Tibial nerve (tissue), 4 donors: ENCODE data around the gene LRFN4. TPM values are rescaled to one million over a fixed set of nuclear protein-coding genes. Genes with fewer than 3 reads are reported as not detected.

Experiments used
- DNase-seq, 2 donors: peaks; one replicate each; pipeline ENCODE4 v3.0.0-alpha.2; 2019; ENCODE audit warnings: low spot score in 2 of 2
- H3K27ac ChIP-seq, 4 donors: fragments of 200-600 bp; sonication (generic) in 3 of 4; one replicate each; pipeline ENCODE4 v1.5.1; 2017 to 2019; ENCODE audit warnings: mild to moderate bottlenecking in 1 of 4
- H3K27me3 ChIP-seq, 2 donors: fragments of 200-600 bp; sonication (generic) in 1 of 2; one replicate each; pipeline versions ENCODE4 v1.5.1 to v1.6.0; 2017 to 2019
- H3K36me3 ChIP-seq, 3 donors: fragments of 200-600 bp; sonication (generic); one replicate each; pipeline ENCODE4 v1.5.1; 2018 to 2019
- H3K4me1 ChIP-seq, 4 donors: fragments of 200-600 bp; sonication (generic) in 3 of 4; one replicate each; pipeline ENCODE4 v1.5.1; 2017 to 2019
- H3K4me3 ChIP-seq, 4 donors: fragments of 200-600 bp; sonication (generic) in 3 of 4; one replicate each; pipeline ENCODE4 v1.5.1; 2017 to 2019; ENCODE audit warnings: mild to moderate bottlenecking in 1 of 4, moderate library complexity in 1 of 4
- H3K9me3 ChIP-seq, 4 donors: fragments of 200-600 bp; sonication (generic) in 3 of 4; one replicate each; pipeline ENCODE4 v1.5.1; 2017 to 2019
- CTCF ChIP-seq, 5 experiments: fragments of 200-600 bp in 3 of 5; fragments of 450-650 bp in 2 of 5; sonication (generic) in 3 of 5; IDR thresholded peaks; one replicate each; pipeline ENCODE4 v1.5.1; 2016 to 2019; ENCODE audit warnings: antibody characterized with exemption in 5 of 5, mild to moderate bottlenecking in 3 of 5, moderate library complexity in 2 of 5
- EP300 ChIP-seq, 2 donors: sonication (generic); formaldehyde crosslinking; IDR thresholded peaks; one replicate each; pipeline ENCODE4 v1.6.1; 2017; ENCODE audit warnings: antibody characterized with exemption in 2 of 2, mild to moderate bottlenecking in 1 of 2
- POLR2A ChIP-seq, 2 donors: fragments of 450-650 bp; IDR thresholded peaks; one replicate each; pipeline ENCODE4 v1.6.1; 2017; ENCODE audit warnings: antibody characterized with exemption in 2 of 2, mild to moderate bottlenecking in 2 of 2, moderate library complexity in 2 of 2
- WGBS, 2 donors: methylation state at CpG; one replicate each; pipeline ENCODE4 v1.1.5; 2018; 5-methylcytosine and 5-hydroxymethylcytosine counted together
- total RNA-seq, 4 donors: library from RNA; depleted of rRNA; stranded (reverse); fragments of >200 nt; gene quantifications; one replicate each; pipeline ENCODE4 v1.1.0, GENCODE V29; 2016

Gene LRFN4
- total RNA-seq, 4 donors from 2014 or later, result 9.4 to 17.1 (median 14.0) TPM

- TF ChIP-seq POLR2A (IDR thresholded peaks at IDR 0.05), result no peak
- peak; percentile 63 to 78 (median 63) for TF ChIP-seq CTCF (IDR thresholded peaks at IDR 0.05)
- peak in 1 of 2 donors; percentile 43 for TF ChIP-seq EP300 (IDR thresholded peaks at IDR 0.05)
- WGBS, 2 donors, result 40 to 45% methylated on average over 29 of the region's 29 CpGs
- peak overlapping the region in 2 of 4 donors; percentile 5 to 25 for H3K4me3 ChIP-seq
- no peak for DNase-seq
- H3K36me3 ChIP-seq, result no peaks in the 10 kb centered on the region
- H3K27me3 ChIP-seq, result no peaks in the 10 kb centered on the region
- H3K4me1 ChIP-seq, result peaks cover 0 to 67% (median 31%) of the 10 kb centered on the region in 4 donors
- no peaks in the 10 kb centered on the region for H3K9me3 ChIP-seq
- peak overlapping the region; percentile 17 to 81 (median 73) for H3K27ac ChIP-seq
Measured at GRCh38 chr11:66883016-66883965, 26.4 kb downstream of the LRFN4 start.

GRCh38 chr11:66884443-66884842 is 27.6 kb downstream of the LRFN4 start:
- Histone ChIP-seq H3K4me1 (peaks cover 0 to 55% (median 28%) of the 10 kb centered on the region in 4 donors), H3K27me3 (no peaks in the 10 kb centered on the region), H3K36me3 (no peaks in the 10 kb centered on the region), H3K9me3 (no peaks in the 10 kb centered on the region), H3K27ac (no peak overlapping the region), H3K4me3 (no peak overlapping the region)
- DNase-seq, result no peak
- 98 to 100% methylated on average over 2 to 4 of the region's 4 CpGs for WGBS, 2 donors
- TF ChIP-seq EP300 (IDR thresholded peaks at IDR 0.05) (no peak), CTCF (IDR thresholded peaks at IDR 0.05) (no peak), POLR2A (IDR thresholded peaks at IDR 0.05) (no peak)

GRCh38 chr11:66885469-66885868 is 28.6 kb downstream of the LRFN4 start:
- WGBS, 2 donors, result 81 to 89% methylated on average over 4 of the region's 4 CpGs
- Histone ChIP-seq H3K27me3 (no peaks in the 10 kb centered on the region), H3K27ac (no peak overlapping the region), H3K36me3 (no peaks in the 10 kb centered on the region), H3K9me3 (no peaks in the 10 kb centered on the region), H3K4me1 (peaks cover 0 to 45% (median 23%) of the 10 kb centered on the region in 4 donors), H3K4me3 (no peak overlapping the region)
- DNase-seq, result no peak
- TF ChIP-seq CTCF (IDR thresholded peaks at IDR 0.05) (no peak), POLR2A (IDR thresholded peaks at IDR 0.05) (no peak), EP300 (IDR thresholded peaks at IDR 0.05) (no peak)

GRCh38 chr11:66885950-66886440 is 29.1 kb downstream of the LRFN4 start:
- DNase-seq, result no peak
- H3K27me3 ChIP-seq, result no peaks in the 10 kb centered on the region
- peaks cover 0 to 40% (median 17%) of the 10 kb centered on the region in 4 donors for H3K4me1 ChIP-seq
- no peaks in the 10 kb centered on the region for H3K36me3 ChIP-seq
- TF ChIP-seq CTCF (IDR thresholded peaks at IDR 0.05) (no peak), POLR2A (IDR thresholded peaks at IDR 0.05) (no peak), EP300 (IDR thresholded peaks at IDR 0.05) (no peak)
- WGBS, 2 donors, result 65 to 72% methylated on average over 11 of the region's 11 CpGs
- H3K27ac ChIP-seq, result no peak overlapping the region
- no peaks in the 10 kb centered on the region for H3K9me3 ChIP-seq
- no peak overlapping the region for H3K4me3 ChIP-seq

GRCh38 chr11:66886671-66887221 is 29.9 kb downstream of the LRFN4 start:
- WGBS, 2 donors, result 68 to 77% methylated on average over 12 to 15 of the region's 15 CpGs
- Histone ChIP-seq H3K27ac (peak overlapping the region in 2 of 4 donors; percentile 5 to 42), H3K36me3 (no peaks in the 10 kb centered on the region), H3K9me3 (no peaks in the 10 kb centered on the region), H3K27me3 (no peaks in the 10 kb centered on the region), H3K4me3 (no peak overlapping the region), H3K4me1 (peaks cover 0 to 32% (median 16%) of the 10 kb centered on the region in 4 donors)
- TF ChIP-seq EP300 (IDR thresholded peaks at IDR 0.05) (no peak), CTCF (IDR thresholded peaks at IDR 0.05) (no peak), POLR2A (IDR thresholded peaks at IDR 0.05) (no peak)
- no peak for DNase-seq
